VCaP (cell line): ENCODE measurements around the gene FRMD8.

Experiments used
- H3K27ac ChIP-seq: fragments of 450-650 bp; 2 replicates; pipeline ENCODE4 v1.5.1; 2017
- TF ChIP-seq, protein P1 (sequence below): fragments of 450-650 bp; conservative IDR thresholded peaks from 2 replicates; pipeline ENCODE4 v1.5.1; 2017; ENCODE audit warnings: mild to moderate bottlenecking, moderate library complexity

Gene FRMD8

DNA sequence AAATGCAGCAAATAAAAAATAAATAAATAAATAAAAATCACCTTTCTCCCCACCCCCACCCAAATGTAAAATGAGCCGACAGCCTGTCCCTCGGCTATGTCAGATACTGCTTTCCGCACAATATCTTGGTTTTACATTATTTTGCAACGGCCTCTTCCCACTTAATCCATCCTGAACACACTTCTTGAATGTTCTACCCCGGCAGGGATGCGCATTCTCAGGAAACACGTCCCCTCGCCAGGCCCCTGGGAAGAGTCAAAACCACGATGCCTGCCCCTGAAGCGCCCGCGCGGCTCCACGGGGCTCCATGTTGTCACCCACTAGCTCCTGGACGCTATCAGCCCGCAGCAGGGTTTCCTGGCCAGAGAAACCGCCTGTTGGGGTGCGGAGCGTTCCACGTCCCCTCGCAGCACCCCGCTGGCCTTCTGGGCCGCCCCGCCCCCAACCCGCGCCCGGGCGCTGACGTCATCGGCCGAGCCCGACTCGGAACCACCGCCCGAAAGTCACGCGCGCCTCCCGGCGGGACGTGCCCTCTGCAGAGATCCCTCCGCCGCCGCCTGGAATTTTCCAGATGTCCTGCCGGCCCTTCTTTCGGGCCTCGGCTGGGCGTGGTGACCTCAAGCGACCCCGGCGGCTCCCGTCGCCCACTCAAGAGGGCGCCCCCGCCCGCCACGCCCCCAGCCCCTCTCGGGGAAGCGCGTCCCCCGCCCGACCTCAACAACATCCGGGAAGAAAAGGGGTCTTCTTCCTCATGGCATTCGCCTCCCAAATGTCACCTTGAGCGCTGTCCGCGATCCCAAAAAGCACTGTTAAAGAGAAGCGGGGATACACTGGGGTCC lies 35.6 kb downstream of the FRMD8 start:
- TF ChIP-seq, protein P1, sequence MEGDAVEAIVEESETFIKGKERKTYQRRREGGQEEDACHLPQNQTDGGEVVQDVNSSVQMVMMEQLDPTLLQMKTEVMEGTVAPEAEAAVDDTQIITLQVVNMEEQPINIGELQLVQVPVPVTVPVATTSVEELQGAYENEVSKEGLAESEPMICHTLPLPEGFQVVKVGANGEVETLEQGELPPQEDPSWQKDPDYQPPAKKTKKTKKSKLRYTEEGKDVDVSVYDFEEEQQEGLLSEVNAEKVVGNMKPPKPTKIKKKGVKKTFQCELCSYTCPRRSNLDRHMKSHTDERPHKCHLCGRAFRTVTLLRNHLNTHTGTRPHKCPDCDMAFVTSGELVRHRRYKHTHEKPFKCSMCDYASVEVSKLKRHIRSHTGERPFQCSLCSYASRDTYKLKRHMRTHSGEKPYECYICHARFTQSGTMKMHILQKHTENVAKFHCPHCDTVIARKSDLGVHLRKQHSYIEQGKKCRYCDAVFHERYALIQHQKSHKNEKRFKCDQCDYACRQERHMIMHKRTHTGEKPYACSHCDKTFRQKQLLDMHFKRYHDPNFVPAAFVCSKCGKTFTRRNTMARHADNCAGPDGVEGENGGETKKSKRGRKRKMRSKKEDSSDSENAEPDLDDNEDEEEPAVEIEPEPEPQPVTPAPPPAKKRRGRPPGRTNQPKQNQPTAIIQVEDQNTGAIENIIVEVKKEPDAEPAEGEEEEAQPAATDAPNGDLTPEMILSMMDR: no peak; the same call in 1 of the 2 replicates
- H3K27ac ChIP-seq: peak overlapping the region; percentile 100

DNA sequence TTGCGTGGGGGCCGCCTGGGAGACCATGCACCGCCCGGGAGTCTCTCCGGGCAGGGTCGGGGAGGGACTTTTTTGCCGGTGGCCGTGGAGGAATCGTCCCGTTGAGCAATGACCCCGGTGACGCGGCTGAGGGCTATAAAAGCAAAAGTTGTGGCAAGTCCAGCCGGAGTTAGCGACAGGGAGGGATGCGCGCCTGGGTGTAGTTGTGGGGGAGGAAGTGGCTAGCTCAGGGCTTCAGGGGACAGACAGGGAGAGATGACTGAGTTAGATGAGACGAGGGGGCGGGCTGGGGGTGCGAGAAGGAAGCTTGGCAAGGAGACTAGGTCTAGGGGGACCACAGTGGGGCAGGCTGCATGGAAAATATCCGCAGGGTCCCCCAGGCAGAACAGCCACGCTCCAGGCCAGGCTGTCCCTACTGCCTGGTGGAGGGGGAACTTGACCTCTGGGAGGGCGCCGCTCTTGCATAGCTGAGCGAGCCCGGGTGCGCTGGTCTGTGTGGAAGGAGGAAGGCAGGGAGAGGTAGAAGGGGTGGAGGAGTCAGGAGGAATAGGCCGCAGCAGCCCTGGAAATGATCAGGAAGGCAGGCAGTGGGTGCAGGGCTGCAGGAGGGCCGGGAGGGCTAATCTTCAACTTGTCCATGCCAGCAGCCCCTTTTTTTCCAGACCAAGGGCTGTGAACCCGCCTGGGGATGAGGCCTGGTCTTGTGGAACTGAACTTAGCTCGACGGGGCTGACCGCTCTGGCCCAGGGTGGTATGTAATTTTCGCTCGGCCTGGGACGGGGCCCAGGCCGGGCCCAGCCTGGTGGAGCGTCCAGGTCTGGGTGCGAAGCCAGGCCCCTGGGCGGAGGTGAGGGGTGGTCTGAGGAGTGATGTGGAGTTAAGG lies 36.4 kb downstream of the FRMD8 start, which contains the start of gene NEAT1:
NEAT1 (plus strand) TSS at position 166 of the 883 bp plus-strand sequence.
- TF ChIP-seq, protein P1: no peak; the same call in 1 of the 2 replicates
- peak within 1 kb of the TSS; percentile 100 for H3K27ac ChIP-seq

DNA sequence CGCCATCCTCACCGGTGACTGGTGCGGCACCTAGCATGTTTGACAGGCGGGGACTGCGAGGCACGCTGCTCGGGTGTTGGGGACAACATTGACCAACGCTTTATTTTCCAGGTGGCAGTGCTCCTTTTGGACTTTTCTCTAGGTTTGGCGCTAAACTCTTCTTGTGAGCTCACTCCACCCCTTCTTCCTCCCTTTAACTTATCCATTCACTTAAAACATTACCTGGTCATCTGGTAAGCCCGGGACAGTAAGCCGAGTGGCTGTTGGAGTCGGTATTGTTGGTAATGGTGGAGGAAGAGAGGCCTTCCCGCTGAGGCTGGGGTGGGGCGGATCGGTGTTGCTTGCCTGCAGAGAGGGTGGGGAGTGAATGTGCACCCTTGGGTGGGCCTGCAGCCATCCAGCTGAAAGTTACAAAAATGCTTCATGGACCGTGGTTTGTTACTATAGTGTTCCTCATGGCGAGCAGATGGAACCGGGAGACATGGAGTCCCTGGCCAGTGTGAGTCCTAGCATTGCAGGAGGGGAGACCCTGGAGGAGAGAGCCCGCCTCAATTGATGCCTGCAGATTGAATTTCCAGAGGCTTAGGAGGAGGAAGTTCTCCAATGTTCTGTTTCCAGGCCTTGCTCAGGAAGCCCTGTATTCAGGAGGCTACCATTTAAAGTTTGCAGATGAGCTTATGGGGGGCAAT lies 37.2 kb downstream of the FRMD8 start:
- H3K27ac ChIP-seq: peak overlapping the region; percentile 100
- TF ChIP-seq, protein P1: no peak

DNA sequence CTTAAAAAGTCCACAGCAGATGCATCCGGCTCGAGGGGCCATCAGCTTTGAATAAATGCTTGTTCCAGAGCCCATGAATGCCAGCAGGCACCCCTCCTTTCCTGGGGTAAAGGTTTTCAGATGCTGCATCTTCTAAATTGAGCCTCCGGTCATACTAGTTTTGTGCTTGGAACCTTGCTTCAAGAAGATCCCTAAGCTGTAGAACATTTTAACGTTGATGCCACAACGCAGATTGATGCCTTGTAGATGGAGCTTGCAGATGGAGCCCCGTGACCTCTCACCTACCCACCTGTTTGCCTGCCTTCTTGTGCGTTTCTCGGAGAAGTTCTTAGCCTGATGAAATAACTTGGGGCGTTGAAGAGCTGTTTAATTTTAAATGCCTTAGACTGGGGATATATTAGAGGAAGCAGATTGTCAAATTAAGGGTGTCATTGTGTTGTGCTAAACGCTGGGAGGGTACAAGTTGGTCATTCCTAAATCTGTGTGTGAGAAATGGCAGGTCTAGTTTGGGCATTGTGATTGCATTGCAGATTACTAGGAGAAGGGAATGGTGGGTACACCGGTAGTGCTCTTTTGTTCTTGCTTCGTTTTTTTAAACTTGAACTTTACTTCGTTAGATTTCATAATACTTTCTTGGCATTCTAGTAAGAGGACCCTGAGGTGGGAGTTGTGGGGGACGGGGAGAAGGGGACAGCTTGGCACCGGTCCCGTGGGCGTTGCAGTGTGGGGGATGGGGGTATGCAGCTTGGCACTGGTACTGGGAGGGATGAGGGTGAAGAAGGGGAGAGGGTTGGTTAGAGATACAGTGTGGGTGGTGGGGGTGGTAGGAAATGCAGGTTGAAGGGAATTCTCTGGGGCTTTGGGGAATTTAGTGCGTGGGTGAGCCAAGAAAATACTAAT lies 38.0 kb downstream of the FRMD8 start:
- H3K27ac ChIP-seq: peak overlapping the region; percentile 100
- TF ChIP-seq, protein P1: no peak

DNA sequence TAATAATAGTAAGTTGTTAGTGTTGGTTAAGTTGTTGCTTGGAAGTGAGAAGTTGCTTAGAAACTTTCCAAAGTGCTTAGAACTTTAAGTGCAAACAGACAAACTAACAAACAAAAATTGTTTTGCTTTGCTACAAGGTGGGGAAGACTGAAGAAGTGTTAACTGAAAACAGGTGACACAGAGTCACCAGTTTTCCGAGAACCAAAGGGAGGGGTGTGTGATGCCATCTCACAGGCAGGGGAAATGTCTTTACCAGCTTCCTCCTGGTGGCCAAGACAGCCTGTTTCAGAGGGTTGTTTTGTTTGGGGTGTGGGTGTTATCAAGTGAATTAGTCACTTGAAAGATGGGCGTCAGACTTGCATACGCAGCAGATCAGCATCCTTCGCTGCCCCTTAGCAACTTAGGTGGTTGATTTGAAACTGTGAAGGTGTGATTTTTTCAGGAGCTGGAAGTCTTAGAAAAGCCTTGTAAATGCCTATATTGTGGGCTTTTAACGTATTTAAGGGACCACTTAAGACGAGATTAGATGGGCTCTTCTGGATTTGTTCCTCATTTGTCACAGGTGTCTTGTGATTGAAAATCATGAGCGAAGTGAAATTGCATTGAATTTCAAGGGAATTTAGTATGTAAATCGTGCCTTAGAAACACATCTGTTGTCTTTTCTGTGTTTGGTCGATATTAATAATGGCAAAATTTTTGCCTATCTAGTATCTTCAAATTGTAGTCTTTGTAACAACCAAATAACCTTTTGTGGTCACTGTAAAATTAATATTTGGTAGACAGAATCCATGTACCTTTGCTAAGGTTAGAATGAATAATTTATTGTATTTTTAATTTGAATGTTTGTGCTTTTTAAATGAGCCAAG lies 38.9 kb downstream of the FRMD8 start:
- TF ChIP-seq, protein P1: no peak
- peak overlapping the region; percentile 100 for H3K27ac ChIP-seq
